ENCODE data around the gene NFE2.

DNA sequence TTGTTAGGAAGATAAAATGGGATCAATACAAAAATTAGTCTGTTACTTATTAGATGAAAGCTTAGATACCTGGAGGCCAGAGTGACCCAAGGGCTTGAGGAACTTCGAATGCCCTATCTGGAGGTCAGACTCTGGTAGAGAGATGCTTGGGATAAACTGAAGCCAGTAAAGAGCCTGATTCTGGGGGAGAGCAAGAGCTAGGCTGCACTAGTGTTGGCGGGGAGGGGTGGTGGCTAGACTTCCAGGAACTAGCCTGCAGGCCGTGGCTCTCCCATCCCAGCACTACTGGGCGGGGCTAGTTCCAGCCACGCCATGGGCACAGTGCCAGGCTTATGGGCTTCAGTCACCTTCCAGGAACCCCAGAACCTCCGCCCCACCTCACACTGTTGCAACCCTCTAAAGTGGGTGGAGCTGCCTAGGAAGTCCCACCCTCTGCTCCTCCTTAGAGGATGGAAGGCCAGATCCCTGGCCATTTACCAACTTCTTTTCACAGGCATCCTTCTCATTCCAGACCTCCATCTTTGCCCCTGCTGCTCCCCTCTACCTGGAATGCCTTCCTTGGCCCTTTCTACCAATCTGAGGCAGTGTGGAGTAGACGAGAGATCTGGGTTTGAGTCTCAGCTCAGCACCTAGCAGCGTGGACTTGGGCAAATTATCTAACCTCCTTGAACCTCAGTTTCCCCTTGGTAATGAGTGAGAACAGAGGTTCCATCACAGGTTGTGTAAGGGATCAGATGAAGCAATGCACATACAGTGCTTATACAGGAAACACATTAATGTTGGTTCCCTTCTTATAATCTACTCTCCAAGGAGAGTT is 6.3 kb upstream of the NFE2 start:
- TF ChIP-seq JUND (IDR thresholded peaks at IDR 0.05) (no peak), TAF1 (conservative IDR thresholded peaks at IDR 0.05) (no peak), RAD21 (IDR thresholded peaks at IDR 0.05) (no peak), FOXA2 (IDR thresholded peaks at IDR 0.05) (no peak), FOXA1 (IDR thresholded peaks at IDR 0.05) (no peak), EGR1 (IDR thresholded peaks at IDR 0.05; ENCODE audit: low read depth in 2 of 2) (no peak), ZBTB33 (IDR thresholded peaks at IDR 0.05) (no peak), SP1 (IDR thresholded peaks at IDR 0.05) (no peak), RXRA (IDR thresholded peaks at IDR 0.05) (no peak), YY1 (IDR thresholded peaks at IDR 0.05) (no peak), GABPA (IDR thresholded peaks at IDR 0.05 in 1 of 2, conservative IDR thresholded peaks at IDR 0.05 in 1 of 2) (no peak)
- TF ChIP-seq, protein P1, sequence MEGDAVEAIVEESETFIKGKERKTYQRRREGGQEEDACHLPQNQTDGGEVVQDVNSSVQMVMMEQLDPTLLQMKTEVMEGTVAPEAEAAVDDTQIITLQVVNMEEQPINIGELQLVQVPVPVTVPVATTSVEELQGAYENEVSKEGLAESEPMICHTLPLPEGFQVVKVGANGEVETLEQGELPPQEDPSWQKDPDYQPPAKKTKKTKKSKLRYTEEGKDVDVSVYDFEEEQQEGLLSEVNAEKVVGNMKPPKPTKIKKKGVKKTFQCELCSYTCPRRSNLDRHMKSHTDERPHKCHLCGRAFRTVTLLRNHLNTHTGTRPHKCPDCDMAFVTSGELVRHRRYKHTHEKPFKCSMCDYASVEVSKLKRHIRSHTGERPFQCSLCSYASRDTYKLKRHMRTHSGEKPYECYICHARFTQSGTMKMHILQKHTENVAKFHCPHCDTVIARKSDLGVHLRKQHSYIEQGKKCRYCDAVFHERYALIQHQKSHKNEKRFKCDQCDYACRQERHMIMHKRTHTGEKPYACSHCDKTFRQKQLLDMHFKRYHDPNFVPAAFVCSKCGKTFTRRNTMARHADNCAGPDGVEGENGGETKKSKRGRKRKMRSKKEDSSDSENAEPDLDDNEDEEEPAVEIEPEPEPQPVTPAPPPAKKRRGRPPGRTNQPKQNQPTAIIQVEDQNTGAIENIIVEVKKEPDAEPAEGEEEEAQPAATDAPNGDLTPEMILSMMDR (IDR thresholded peaks at IDR 0.05; ENCODE audit: low read depth, low read length, missing input control): no peak
- TF ChIP-seq, protein P2, sequence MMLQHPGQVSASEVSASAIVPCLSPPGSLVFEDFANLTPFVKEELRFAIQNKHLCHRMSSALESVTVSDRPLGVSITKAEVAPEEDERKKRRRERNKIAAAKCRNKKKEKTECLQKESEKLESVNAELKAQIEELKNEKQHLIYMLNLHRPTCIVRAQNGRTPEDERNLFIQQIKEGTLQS (IDR thresholded peaks at IDR 0.05): no peak
- TF ChIP-seq, protein P3, sequence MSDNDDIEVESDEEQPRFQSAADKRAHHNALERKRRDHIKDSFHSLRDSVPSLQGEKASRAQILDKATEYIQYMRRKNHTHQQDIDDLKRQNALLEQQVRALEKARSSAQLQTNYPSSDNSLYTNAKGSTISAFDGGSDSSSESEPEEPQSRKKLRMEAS (IDR thresholded peaks at IDR 0.05): no peak
